ENCODE measurements around the gene DNAJB9.

DNA sequence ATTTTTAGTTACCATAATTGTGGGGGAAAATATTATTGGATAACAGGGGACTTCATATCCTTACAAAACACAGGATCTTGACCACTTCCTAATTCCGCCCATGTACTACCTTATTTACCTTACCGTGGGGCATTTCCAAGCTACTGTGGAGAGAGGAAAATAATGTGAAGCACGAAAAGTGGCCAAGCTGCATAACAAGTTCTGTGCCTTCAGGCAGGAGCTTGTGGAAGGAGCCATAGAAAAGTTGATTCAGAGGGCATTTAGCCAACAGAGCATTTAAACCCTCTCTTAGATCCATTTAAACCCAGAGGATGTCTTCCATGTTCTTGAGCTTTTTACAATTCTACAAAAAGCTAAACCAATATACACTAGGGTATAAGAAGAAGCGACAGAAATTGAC lies 41.6 kb downstream of the DNAJB9 start:
- TF ChIP-seq CSDC2 (CRISPR knock-in tag; IDR thresholded peaks at IDR 0.05) (no peak), ZNF8 (CRISPR knock-in tag; IDR thresholded peaks at IDR 0.05) (no peak), TCF4 (CRISPR knock-in tag; IDR thresholded peaks at IDR 0.05; ENCODE audit: borderline replicate concordance) (no peak), PPARA (CRISPR knock-in tag; IDR thresholded peaks at IDR 0.05; ENCODE audit: borderline replicate concordance) (no peak), RARB (CRISPR knock-in tag; IDR thresholded peaks at IDR 0.05) (no peak), ARNTL (CRISPR knock-in tag; IDR thresholded peaks at IDR 0.05; ENCODE audit: borderline replicate concordance, low read depth) (no peak), TOX (CRISPR knock-in tag; IDR thresholded peaks at IDR 0.05; ENCODE audit: borderline replicate concordance) (no peak), ZFP30 (CRISPR knock-in tag; IDR thresholded peaks at IDR 0.05) (no peak)
- TF ChIP-seq, protein P1, sequence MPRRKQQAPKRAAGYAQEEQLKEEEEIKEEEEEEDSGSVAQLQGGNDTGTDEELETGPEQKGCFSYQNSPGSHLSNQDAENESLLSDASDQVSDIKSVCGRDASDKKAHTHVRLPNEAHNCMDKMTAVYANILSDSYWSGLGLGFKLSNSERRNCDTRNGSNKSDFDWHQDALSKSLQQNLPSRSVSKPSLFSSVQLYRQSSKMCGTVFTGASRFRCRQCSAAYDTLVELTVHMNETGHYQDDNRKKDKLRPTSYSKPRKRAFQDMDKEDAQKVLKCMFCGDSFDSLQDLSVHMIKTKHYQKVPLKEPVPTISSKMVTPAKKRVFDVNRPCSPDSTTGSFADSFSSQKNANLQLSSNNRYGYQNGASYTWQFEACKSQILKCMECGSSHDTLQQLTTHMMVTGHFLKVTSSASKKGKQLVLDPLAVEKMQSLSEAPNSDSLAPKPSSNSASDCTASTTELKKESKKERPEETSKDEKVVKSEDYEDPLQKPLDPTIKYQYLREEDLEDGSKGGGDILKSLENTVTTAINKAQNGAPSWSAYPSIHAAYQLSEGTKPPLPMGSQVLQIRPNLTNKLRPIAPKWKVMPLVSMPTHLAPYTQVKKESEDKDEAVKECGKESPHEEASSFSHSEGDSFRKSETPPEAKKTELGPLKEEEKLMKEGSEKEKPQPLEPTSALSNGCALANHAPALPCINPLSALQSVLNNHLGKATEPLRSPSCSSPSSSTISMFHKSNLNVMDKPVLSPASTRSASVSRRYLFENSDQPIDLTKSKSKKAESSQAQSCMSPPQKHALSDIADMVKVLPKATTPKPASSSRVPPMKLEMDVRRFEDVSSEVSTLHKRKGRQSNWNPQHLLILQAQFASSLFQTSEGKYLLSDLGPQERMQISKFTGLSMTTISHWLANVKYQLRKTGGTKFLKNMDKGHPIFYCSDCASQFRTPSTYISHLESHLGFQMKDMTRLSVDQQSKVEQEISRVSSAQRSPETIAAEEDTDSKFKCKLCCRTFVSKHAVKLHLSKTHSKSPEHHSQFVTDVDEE (CRISPR knock-in tag; IDR thresholded peaks at IDR 0.05), result no peak
- TF ChIP-seq, protein P2, sequence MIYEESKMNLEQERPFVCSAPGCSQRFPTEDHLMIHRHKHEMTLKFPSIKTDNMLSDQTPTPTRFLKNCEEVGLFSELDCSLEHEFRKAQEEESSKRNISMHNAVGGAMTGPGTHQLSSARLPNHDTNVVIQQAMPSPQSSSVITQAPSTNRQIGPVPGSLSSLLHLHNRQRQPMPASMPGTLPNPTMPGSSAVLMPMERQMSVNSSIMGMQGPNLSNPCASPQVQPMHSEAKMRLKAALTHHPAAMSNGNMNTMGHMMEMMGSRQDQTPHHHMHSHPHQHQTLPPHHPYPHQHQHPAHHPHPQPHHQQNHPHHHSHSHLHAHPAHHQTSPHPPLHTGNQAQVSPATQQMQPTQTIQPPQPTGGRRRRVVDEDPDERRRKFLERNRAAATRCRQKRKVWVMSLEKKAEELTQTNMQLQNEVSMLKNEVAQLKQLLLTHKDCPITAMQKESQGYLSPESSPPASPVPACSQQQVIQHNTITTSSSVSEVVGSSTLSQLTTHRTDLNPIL (CRISPR knock-in tag; IDR thresholded peaks at IDR 0.05; ENCODE audit: low read depth), result no peak
- TF ChIP-seq, protein P3, sequence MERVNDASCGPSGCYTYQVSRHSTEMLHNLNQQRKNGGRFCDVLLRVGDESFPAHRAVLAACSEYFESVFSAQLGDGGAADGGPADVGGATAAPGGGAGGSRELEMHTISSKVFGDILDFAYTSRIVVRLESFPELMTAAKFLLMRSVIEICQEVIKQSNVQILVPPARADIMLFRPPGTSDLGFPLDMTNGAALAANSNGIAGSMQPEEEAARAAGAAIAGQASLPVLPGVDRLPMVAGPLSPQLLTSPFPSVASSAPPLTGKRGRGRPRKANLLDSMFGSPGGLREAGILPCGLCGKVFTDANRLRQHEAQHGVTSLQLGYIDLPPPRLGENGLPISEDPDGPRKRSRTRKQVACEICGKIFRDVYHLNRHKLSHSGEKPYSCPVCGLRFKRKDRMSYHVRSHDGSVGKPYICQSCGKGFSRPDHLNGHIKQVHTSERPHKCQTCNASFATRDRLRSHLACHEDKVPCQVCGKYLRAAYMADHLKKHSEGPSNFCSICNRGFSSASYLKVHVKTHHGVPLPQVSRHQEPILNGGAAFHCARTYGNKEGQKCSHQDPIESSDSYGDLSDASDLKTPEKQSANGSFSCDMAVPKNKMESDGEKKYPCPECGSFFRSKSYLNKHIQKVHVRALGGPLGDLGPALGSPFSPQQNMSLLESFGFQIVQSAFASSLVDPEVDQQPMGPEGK (CRISPR knock-in tag; IDR thresholded peaks at IDR 0.05; ENCODE audit: borderline replicate concordance), result no peak
- TF ChIP-seq, protein P4, sequence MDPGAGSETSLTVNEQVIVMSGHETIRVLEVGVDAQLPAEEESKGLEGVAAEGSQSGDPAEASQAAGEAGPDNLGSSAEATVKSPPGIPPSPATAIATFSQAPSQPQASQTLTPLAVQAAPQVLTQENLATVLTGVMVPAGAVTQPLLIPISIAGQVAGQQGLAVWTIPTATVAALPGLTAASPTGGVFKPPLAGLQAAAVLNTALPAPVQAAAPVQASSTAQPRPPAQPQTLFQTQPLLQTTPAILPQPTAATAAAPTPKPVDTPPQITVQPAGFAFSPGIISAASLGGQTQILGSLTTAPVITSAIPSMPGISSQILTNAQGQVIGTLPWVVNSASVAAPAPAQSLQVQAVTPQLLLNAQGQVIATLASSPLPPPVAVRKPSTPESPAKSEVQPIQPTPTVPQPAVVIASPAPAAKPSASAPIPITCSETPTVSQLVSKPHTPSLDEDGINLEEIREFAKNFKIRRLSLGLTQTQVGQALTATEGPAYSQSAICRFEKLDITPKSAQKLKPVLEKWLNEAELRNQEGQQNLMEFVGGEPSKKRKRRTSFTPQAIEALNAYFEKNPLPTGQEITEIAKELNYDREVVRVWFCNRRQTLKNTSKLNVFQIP (CRISPR knock-in tag; IDR thresholded peaks at IDR 0.05; ENCODE audit: borderline replicate concordance, low read depth), result no peak
- TF ChIP-seq, protein P5, sequence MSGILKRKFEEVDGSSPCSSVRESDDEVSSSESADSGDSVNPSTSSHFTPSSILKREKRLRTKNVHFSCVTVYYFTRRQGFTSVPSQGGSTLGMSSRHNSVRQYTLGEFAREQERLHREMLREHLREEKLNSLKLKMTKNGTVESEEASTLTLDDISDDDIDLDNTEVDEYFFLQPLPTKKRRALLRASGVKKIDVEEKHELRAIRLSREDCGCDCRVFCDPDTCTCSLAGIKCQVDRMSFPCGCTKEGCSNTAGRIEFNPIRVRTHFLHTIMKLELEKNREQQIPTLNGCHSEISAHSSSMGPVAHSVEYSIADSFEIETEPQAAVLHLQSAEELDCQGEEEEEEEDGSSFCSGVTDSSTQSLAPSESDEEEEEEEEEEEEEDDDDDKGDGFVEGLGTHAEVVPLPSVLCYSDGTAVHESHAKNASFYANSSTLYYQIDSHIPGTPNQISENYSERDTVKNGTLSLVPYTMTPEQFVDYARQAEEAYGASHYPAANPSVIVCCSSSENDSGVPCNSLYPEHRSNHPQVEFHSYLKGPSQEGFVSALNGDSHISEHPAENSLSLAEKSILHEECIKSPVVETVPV (CRISPR knock-in tag; IDR thresholded peaks at IDR 0.05), result no peak
